GM12874 (cell line): ENCODE measurements around the gene ASTN2.
A peak's percentile ranks its signal among the peaks of the same experiment; 100 is the strongest.

Source experiments
- TF ChIP-seq, protein P1 (sequence below): IDR thresholded peaks from 2 replicates; pipeline ENCODE4 v1.5.1; 2011; ENCODE audit warnings: low read depth, mild to moderate bottlenecking, control low read depth, low read length, moderate library complexity; ENCODE audit not compliant: insufficient read depth

The ASTN2 gene

DNA sequence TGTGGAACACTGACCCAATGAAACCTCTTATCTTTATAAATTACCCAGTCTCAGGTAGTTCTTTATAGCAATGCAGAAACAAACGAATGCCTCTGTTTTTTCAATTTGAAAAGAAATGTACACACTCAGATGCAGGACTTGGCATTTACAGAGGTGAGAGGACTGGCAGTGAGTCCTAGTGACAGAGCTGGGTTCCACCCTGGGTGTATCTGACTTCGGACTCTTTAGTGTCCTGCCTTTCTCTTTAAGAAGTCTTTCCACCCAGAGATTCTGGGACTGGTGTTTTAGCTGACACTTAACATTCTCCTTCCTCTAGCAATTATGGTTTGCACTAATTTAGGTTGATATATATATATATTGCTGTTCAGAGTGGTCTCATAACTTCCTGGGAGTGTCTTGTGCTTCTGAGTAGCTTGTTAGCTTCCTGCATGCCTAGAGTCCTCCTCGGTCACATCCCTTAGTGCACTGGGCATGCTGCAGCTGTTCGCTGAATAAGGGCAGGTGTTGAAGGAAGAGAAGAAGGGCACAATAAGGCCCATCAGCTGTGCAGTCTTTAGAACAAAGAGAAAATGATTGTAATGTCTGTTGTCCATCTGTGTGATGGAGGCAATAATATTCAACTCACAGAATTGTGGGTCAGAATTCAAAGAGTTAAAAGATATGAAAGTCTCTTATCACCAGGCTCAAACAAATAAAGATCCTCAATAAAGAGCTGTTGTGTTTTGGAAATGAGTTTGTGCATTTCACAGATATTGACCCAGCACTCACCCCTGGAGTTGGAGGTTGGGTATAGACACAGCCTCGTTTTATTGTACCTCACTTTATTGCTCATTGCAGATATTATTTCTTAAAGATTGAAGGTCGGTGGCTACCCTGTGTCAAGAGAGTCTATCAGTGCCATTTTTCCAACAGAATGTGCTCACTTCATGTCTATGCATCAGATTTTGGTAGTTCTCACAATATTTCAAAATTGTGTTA is 540.6 kb downstream of the ASTN2 start:
- TF ChIP-seq, protein P1, sequence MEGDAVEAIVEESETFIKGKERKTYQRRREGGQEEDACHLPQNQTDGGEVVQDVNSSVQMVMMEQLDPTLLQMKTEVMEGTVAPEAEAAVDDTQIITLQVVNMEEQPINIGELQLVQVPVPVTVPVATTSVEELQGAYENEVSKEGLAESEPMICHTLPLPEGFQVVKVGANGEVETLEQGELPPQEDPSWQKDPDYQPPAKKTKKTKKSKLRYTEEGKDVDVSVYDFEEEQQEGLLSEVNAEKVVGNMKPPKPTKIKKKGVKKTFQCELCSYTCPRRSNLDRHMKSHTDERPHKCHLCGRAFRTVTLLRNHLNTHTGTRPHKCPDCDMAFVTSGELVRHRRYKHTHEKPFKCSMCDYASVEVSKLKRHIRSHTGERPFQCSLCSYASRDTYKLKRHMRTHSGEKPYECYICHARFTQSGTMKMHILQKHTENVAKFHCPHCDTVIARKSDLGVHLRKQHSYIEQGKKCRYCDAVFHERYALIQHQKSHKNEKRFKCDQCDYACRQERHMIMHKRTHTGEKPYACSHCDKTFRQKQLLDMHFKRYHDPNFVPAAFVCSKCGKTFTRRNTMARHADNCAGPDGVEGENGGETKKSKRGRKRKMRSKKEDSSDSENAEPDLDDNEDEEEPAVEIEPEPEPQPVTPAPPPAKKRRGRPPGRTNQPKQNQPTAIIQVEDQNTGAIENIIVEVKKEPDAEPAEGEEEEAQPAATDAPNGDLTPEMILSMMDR: no peak

DNA sequence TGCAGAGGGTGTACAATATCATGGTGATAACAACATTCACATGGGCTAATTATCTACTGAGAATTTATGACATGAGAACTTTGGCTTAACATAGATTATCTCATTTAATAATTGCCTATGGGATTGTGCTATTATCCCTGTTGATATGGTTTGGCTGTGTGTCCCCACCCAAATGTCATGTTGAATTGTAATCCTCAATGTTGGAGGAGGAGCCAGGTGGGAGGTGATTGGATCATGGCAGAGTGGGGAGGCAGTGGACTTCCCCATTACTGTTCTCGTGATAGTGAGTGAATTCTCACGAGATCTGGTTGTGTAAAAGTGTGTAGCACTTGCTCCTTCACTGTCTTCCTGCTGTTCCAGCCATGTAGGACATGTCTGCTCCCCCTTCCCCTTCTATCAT is 541.4 kb downstream of the ASTN2 start:
- TF ChIP-seq, protein P1: no peak

DNA sequence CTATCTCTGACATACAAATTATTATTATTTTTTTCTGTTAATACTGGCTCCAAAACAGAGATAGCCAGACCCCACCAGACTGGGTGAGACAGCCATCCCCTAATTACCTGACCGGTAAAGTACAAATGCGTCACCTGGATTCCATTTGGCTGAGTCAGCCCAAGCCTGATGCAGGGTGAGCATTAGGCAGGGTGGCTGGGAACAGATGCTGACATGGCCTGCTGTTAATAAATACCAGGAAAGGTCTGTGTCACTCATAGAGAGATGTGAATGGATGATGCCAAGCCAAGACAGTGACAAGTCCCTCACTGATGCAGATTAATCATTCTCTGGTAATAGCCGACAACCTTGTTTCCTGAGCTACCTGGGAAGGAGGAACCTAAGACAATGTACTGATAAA is 544.3 kb downstream of the ASTN2 start:
- TF ChIP-seq, protein P1: no peak

- TF ChIP-seq, protein P1: no peak
These were observed 546.7 kb downstream of the ASTN2 start for GRCh38 chr9:116868201-116868600.

DNA sequence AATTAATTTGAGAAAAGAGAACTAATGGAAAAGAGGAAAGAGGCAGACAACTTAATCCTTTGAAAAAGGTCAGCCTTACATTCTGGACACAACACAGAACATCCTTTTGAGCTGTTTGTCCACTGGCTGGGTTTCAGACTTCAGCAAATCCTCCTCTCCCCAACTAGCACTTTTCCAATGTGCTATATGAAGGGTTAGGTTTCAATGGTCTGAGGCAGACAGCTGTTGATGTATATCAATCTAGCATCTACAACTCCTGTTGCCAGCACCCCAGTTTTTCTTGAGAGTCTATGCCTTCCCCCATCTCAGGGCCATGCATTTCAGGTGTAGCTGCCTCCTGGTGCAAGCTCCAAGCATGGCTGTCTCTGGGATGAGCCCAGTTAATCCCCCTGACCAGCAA is 553.5 kb downstream of the ASTN2 start:
- TF ChIP-seq, protein P1: no peak

GRCh38 chr9:116860509-116861120 is 554.2 kb downstream of the ASTN2 start:
- TF ChIP-seq, protein P1: peak; percentile 70

DNA sequence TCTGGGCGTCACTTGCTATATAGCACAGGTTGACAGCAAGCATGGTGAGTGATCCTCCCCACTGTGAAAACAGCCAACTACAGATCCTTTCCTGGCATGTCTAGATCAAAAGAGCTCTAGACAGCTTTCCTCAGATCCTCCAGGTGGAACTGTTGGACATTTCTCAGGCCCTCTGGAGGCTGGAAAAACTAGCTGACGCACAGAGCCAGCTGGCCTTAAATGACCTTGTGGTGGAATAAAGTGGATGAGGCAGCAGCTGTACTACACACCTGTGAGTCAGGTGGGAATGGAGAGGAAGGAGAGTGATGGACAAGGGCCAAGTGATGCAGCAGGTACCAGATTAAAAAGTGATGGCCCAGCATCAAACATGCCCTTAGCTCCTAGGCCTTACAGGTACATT is 555.1 kb downstream of the ASTN2 start:
- TF ChIP-seq, protein P1: no peak
